RWPE1 (cell line): ENCODE measurements around the gene SNTG2.

Experiments
- CTCF ChIA-PET: fragments of 350-600 bp; sonication (Branson Sonifier 250); formaldehyde crosslinking; extraction: SDS; loops from one replicate; lab custom pipeline; 2021; lab: Yijun Ruan, JAX
- POLR2A ChIA-PET: fragments of 400-600 bp; formaldehyde crosslinking; extraction: SDS; loops from one replicate; lab custom pipeline; 2020; ENCODE audit warnings: antibody characterized with exemption; ENCODE audit not compliant: low non-redundant PET; lab: Yijun Ruan, JAX
- DNase-seq: peaks from one replicate; pipeline ENCODE4 v3.0.0; 2012; ENCODE audit warnings: low spot score
- H3K27ac ChIP-seq: fragments of 450-650 bp; 2 replicates; pipeline ENCODE4 v1.5.1; 2017
- TF ChIP-seq, protein P1 (sequence below): fragments of 450-650 bp; conservative IDR thresholded peaks from 2 replicates; pipeline ENCODE4 v1.5.1; 2017; ENCODE audit warnings: low read depth, mild to moderate bottlenecking

The SNTG2 gene

DNA sequence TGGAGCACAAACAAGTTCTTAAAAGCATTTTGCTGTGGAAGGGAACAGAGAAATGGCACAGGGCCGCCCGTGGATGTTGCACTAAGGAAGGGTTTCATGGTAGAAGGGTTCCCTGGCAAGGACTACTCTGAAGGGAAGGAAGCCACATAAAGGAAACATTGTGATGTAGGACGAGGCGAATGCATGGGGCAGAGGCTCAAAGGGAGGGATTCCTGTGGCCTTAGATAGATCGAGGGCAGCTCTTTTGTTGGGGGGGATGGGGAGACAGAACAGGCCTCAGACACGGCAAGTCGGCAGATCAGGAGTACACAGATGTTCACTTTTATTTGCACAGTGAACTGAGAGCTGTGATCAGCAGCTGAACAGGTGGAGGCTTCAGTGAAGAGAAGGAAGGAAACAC, 205.4 kb downstream of the SNTG2 start:
- ChIA-PET POLR2A (no interaction called here), CTCF (no interaction called here)
- no peak overlapping the region for H3K27ac ChIP-seq
- no peak for DNase-seq
- TF ChIP-seq, protein P1, sequence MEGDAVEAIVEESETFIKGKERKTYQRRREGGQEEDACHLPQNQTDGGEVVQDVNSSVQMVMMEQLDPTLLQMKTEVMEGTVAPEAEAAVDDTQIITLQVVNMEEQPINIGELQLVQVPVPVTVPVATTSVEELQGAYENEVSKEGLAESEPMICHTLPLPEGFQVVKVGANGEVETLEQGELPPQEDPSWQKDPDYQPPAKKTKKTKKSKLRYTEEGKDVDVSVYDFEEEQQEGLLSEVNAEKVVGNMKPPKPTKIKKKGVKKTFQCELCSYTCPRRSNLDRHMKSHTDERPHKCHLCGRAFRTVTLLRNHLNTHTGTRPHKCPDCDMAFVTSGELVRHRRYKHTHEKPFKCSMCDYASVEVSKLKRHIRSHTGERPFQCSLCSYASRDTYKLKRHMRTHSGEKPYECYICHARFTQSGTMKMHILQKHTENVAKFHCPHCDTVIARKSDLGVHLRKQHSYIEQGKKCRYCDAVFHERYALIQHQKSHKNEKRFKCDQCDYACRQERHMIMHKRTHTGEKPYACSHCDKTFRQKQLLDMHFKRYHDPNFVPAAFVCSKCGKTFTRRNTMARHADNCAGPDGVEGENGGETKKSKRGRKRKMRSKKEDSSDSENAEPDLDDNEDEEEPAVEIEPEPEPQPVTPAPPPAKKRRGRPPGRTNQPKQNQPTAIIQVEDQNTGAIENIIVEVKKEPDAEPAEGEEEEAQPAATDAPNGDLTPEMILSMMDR, result no peak

GRCh38 chr2:1156531-1156930, 205.9 kb downstream of the SNTG2 start:
- no peak for DNase-seq
- TF ChIP-seq, protein P1, result no peak
- H3K27ac ChIP-seq, result no peak overlapping the region
- ChIA-PET CTCF (no interaction called here), POLR2A (no interaction called here)

GRCh38 chr2:1157107-1157506, 206.5 kb downstream of the SNTG2 start:
- ChIA-PET POLR2A (no interaction called here), CTCF (no interaction called here)
- H3K27ac ChIP-seq, result no peak overlapping the region
- TF ChIP-seq, protein P1, result no peak
- DNase-seq, result no peak

DNA sequence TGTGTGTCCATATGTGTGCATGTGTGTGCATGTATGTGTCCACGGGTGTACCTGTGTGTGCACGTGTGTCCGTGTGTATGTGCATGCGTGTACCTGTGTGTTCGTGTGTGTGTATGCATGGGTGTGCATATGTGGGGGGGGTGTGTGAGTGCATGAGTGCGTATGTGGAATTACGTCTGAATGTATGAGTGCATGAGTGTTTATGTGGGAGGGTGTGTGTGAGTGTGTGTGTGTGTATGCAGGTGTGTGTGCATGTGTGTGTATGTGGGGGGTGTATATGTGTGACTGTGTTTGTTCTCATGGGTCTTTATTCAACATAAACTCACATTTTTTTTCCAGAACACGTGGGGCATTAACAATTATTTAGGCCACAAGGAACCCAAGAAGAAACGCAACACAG, 208.4 kb downstream of the SNTG2 start:
- ChIA-PET POLR2A (no interaction called here), CTCF (no interaction called here)
- DNase-seq, result no peak
- TF ChIP-seq, protein P1, result no peak
- H3K27ac ChIP-seq, result no peak overlapping the region

GRCh38 chr2:1162246-1162645, 211.6 kb downstream of the SNTG2 start:
- TF ChIP-seq, protein P1, result no peak
- POLR2A ChIA-PET, result no interaction called here
- no peak overlapping the region for H3K27ac ChIP-seq
- CTCF ChIA-PET, result no interaction called here
- DNase-seq, result no peak

DNA sequence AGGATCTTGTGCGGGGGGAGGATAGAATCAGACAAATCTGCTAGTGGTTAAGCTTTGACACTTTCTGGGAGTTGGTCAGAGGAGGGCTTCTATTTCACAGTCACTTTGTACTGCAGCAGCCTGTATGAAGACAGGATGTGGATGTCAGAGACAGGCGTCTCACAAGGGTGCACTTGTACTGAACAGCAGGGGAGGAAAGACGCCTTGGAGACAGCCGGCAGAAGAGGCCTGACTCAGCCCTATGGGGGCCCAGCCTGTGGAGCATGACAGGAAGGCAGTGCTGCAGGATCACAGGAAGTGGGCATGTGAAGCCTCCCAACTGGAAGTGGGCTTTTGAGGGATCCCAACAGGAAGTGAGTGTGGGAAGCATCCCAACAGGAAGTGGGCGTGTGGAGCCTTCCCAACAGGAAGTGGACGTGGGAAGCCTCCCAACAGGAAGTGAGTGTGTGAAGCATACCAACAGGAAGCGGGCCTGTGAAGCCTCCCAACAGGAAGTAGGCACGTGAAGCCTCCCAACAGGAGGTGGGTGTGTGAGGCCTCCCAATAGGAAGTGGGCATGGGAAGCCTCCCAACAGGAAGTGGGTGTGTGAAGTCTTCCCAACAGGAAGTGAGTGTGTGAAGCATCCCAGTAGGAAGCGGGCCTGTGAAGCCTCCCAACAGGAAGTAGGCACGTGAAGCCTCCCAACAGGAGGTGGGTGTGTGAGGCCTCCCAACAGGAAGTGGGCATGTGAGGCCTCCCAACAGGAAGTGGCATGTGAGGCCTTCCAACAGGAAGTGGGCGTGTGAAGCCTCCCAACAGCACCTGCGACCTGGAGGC, 212.3 kb downstream of the SNTG2 start:
- DNase-seq, result no peak
- no peak overlapping the region for H3K27ac ChIP-seq
- TF ChIP-seq, protein P1, result no peak
- POLR2A ChIA-PET, result no interaction called here
- CTCF ChIA-PET, result no interaction called here
